H9 (cell line): Measurements from ENCODE around the gene RGPD3. TPM values are rescaled to one million over a fixed set of nuclear protein-coding genes. Genes with fewer than 3 reads are reported as not detected.
"Not testable (repeated sequence)": the region's sequence is repeated elsewhere in the genome, so short reads cannot be mapped to it uniquely, and the experiment has no call there.

Source experiments
- DNase-seq: peaks from one replicate; pipeline ENCODE4 v3.0.0-alpha.2; 2017
- H2AFZ ChIP-seq: one replicate; pipeline ENCODE4 v1.6.1; 2013; ENCODE audit warnings: mild to moderate bottlenecking, low read length, control low read depth, moderate library complexity
- H2AK5ac ChIP-seq: 2 replicates; pipeline ENCODE4 v1.6.1; 2013; ENCODE audit warnings: low read length, control low read depth, mixed read lengths; ENCODE audit not compliant: insufficient read length
- H2BK120ac ChIP-seq: one replicate; pipeline ENCODE4 v1.6.1; 2013; ENCODE audit warnings: low read depth, mild to moderate bottlenecking, low read length, control low read depth, inconsistent platforms; ENCODE audit not compliant: poor library complexity, severe bottlenecking
- H2BK12ac ChIP-seq: 2 replicates; pipeline ENCODE4 v1.6.1; 2013; ENCODE audit warnings: low read length, control low read depth, mixed read lengths, low read depth; ENCODE audit not compliant: insufficient read length
- H2BK15ac ChIP-seq: 2 replicates; pipeline ENCODE4 v1.6.1; 2013; ENCODE audit warnings: low read depth, low read length, control low read depth
- H2BK20ac ChIP-seq: one replicate; pipeline ENCODE4 v1.6.1; 2013; ENCODE audit warnings: low read depth, mild to moderate bottlenecking, low read length, control low read depth, inconsistent platforms; ENCODE audit not compliant: poor library complexity, severe bottlenecking
- H2BK5ac ChIP-seq: 2 replicates; pipeline ENCODE4 v1.6.1; 2013; ENCODE audit warnings: low read length, control low read depth, mixed read lengths; ENCODE audit not compliant: insufficient read length
- H3K14ac ChIP-seq: 2 replicates; pipeline ENCODE4 v1.6.1; 2013; ENCODE audit warnings: low read length, control low read depth; ENCODE audit not compliant: insufficient read depth
- H3K18ac ChIP-seq: 2 replicates; pipeline ENCODE4 v1.6.1; 2013; ENCODE audit warnings: low read depth, mild to moderate bottlenecking, mixed read lengths, low read length, control low read depth; ENCODE audit not compliant: insufficient read length
- H3K23ac ChIP-seq: 2 replicates; pipeline ENCODE4 v1.6.1; 2013; ENCODE audit warnings: low read length, control low read depth, mixed read lengths, low read depth; ENCODE audit not compliant: insufficient read length
- H3K23me2 ChIP-seq: 2 replicates; pipeline ENCODE4 v1.6.1; 2013; ENCODE audit warnings: low read depth, mild to moderate bottlenecking, mixed read lengths, low read length, control low read depth; ENCODE audit not compliant: insufficient read length, poor library complexity, severe bottlenecking
- H3K27ac ChIP-seq: 2 replicates; pipeline ENCODE4 v1.5.1; 2013; ENCODE audit warnings: low read length, control low read depth, mixed read lengths, low read depth; ENCODE audit not compliant: insufficient read length
- H3K27me3 ChIP-seq: 2 replicates; pipeline ENCODE4 v1.6.1; 2013; ENCODE audit warnings: low read length, control low read depth, inconsistent platforms; ENCODE audit not compliant: insufficient read depth
- H3K4ac ChIP-seq: 2 replicates; pipeline ENCODE4 v1.6.1; 2013; ENCODE audit warnings: low read depth, mild to moderate bottlenecking, control low read depth, inconsistent platforms, low read length, moderate library complexity
- H3K4me1 ChIP-seq: 2 replicates; pipeline ENCODE4 v1.6.1; 2013; ENCODE audit warnings: low read length, control low read depth, inconsistent platforms; ENCODE audit not compliant: insufficient read depth
- H3K4me2 ChIP-seq: 2 replicates; pipeline ENCODE4 v1.6.1; 2013; ENCODE audit warnings: low read length, control low read depth, mixed read lengths; ENCODE audit not compliant: insufficient read length, insufficient read depth
- H3K56ac ChIP-seq: 2 replicates; pipeline ENCODE4 v1.6.1; 2013; ENCODE audit warnings: low read depth, mild to moderate bottlenecking, mixed read lengths, low read length, control low read depth; ENCODE audit not compliant: insufficient read length
- H3K79me1 ChIP-seq: 2 replicates; pipeline ENCODE4 v1.6.1; 2013; ENCODE audit warnings: low read depth, mild to moderate bottlenecking, moderate library complexity, low read length, control low read depth, inconsistent platforms; ENCODE audit not compliant: insufficient read depth, poor library complexity, severe bottlenecking
- H3K79me2 ChIP-seq: 2 replicates; pipeline ENCODE4 v1.6.1; 2013; ENCODE audit warnings: low read length, control low read depth, inconsistent platforms; ENCODE audit not compliant: insufficient read depth
- H3K9ac ChIP-seq: 2 replicates; pipeline ENCODE4 v1.6.1; 2013; ENCODE audit warnings: low read length, control low read depth, mixed read lengths; ENCODE audit not compliant: insufficient read length; ENCODE audit errors: extremely low read depth
- H3K9me3 ChIP-seq: one replicate; pipeline ENCODE4 v1.6.1; 2013; ENCODE audit warnings: low read depth, low read length, inconsistent platforms; ENCODE audit not compliant: control insufficient read depth
- H3T11ph ChIP-seq: one replicate; pipeline ENCODE4 v1.6.1; 2013; ENCODE audit warnings: mild to moderate bottlenecking, low read length, control low read depth, inconsistent platforms
- H4K20me1 ChIP-seq: one replicate; pipeline ENCODE4 v1.6.1; 2013; ENCODE audit not compliant: control insufficient read depth, insufficient read length, insufficient read depth
- H4K5ac ChIP-seq: 2 replicates; pipeline ENCODE4 v1.6.1; 2013; ENCODE audit warnings: low read depth, mild to moderate bottlenecking, mixed read lengths, low read length, control low read depth; ENCODE audit not compliant: insufficient read length
- H4K8ac ChIP-seq: replicated peaks from 2 replicates; pipeline ENCODE4 v1.6.1; 2013; ENCODE audit warnings: low read length, control low read depth, mixed read lengths, low read depth; ENCODE audit not compliant: insufficient read length
- H4K91ac ChIP-seq: 2 replicates; pipeline ENCODE4 v1.6.1; 2013; ENCODE audit warnings: low read depth, mild to moderate bottlenecking, moderate library complexity, mixed read lengths, low read length, control low read depth; ENCODE audit not compliant: insufficient read length
- H3K27ac Mint-ChIP-seq, 3 experiments: 2 replicates in 2 of 3; 3 replicates in 1 of 3; pipeline ENCODE4 v1.8.0; 2020 to 2021; ENCODE audit warnings: mixed read lengths in 3 of 3, mild to moderate bottlenecking in 1 of 3, moderate library complexity in 1 of 3
- H3K27me3 Mint-ChIP-seq: 2 replicates; pipeline ENCODE4 v1.8.0; 2021; ENCODE audit warnings: low read depth, mild to moderate bottlenecking, moderate library complexity, mixed read lengths
- H3K36me3 Mint-ChIP-seq, 3 experiments: 2 replicates in 2 of 3; 3 replicates in 1 of 3; pipeline ENCODE4 v1.8.0; 2020 to 2021; ENCODE audit warnings: low read depth in 3 of 3, mixed read lengths in 3 of 3; ENCODE audit not compliant: insufficient read depth in 1 of 3
- H3K4me1 Mint-ChIP-seq, 2 experiments: 2 replicates each; pipeline ENCODE4 v1.8.0; 2020; ENCODE audit warnings: mixed read lengths in 2 of 2
- H3K4me3 Mint-ChIP-seq, 2 experiments: 2 replicates in 1 of 2; 3 replicates in 1 of 2; pipeline ENCODE4 v1.8.0; 2020 to 2021; ENCODE audit warnings: mild to moderate bottlenecking in 2 of 2, mixed read lengths in 2 of 2, moderate library complexity in 1 of 2
- H3K9me3 Mint-ChIP-seq, 2 experiments: 2 replicates in 1 of 2; 3 replicates in 1 of 2; pipeline ENCODE4 v1.8.0; 2020; ENCODE audit warnings: mild to moderate bottlenecking in 2 of 2, mixed read lengths in 2 of 2, moderate library complexity in 1 of 2
- WGBS: extraction: QIAGEN DNeasy Blood & Tissue Kit; methylation state at CpG from one replicate; pipeline ENCODE4 v1.1.7; 2013; ENCODE audit warnings: missing lambda C conversion rate, low lambda C conversion rate, mixed read lengths; ENCODE audit not compliant: insufficient read length; ENCODE audit errors: extremely low coverage; 5-methylcytosine and 5-hydroxymethylcytosine counted together
- total RNA-seq: library from RNA; stranded (reverse); gene quantifications from 2 replicates; pipeline ENCODE4 v1.2.1, GENCODE V29; 2021

Gene RGPD3
- total RNA-seq, 1 experiment from 2014 or later, result 0.15 TPM

DNA sequence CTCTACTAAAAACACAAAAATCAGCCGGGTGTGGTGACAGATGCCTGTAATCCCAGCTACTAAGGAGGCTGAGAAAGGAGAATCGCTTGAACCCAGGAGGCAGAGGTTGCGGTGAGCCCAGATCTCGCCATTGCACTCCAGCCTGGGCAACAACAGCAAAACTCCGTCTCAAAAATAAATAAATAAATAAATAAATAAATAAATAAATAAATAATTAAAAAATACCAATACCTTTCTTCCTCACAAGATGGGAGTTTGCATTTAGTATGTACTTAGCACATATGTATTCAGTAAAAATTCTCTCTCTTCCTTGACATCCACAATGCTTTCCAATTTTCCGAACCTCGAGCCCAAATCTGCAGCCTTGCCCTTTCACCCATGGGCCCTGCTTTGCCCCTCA lies 32.1 kb upstream of the RGPD3 start:
- not testable (repeated sequence) for H3K4me1 Mint-ChIP-seq, H3K4me3 Mint-ChIP-seq, H4K8ac ChIP-seq, H2BK20ac ChIP-seq, H3K18ac ChIP-seq, H2BK12ac ChIP-seq, H4K5ac ChIP-seq, H3K27ac Mint-ChIP-seq, H2BK5ac ChIP-seq, H3K23me2 ChIP-seq, H3K27me3 Mint-ChIP-seq, H3K4me1 ChIP-seq, H2AK5ac ChIP-seq, H3K4me2 ChIP-seq, H4K20me1 ChIP-seq, H2BK120ac ChIP-seq, H2AFZ ChIP-seq, DNase-seq, H4K91ac ChIP-seq, H3K27me3 ChIP-seq, H3K4ac ChIP-seq, H3K14ac ChIP-seq, H3K9me3 ChIP-seq, H3K79me2 ChIP-seq, H3K9me3 Mint-ChIP-seq, H2BK15ac ChIP-seq, H3K9ac ChIP-seq, H3K79me1 ChIP-seq, H3K23ac ChIP-seq, H3T11ph ChIP-seq, H3K27ac ChIP-seq, H3K36me3 Mint-ChIP-seq, H3K56ac ChIP-seq
- WGBS, result no CpG with 5 or more reads among the region's 7 CpGs

- not testable (repeated sequence) for H3K18ac ChIP-seq, H3K9me3 Mint-ChIP-seq, H4K8ac ChIP-seq, H2BK12ac ChIP-seq, H3K27ac ChIP-seq, DNase-seq, H3K27me3 Mint-ChIP-seq, H4K91ac ChIP-seq, H2BK5ac ChIP-seq, H3K23me2 ChIP-seq, H3K79me1 ChIP-seq, H3K9ac ChIP-seq, H3K4me2 ChIP-seq, H2AFZ ChIP-seq, H3K56ac ChIP-seq, H3K9me3 ChIP-seq, H3K4me1 ChIP-seq, H2AK5ac ChIP-seq, H2BK15ac ChIP-seq, H3K4ac ChIP-seq, H3K36me3 Mint-ChIP-seq, H3K27me3 ChIP-seq, H4K5ac ChIP-seq, H3K14ac ChIP-seq, H3K4me3 Mint-ChIP-seq, H3K4me1 Mint-ChIP-seq, H4K20me1 ChIP-seq, H3T11ph ChIP-seq, H2BK120ac ChIP-seq, H2BK20ac ChIP-seq, H3K27ac Mint-ChIP-seq, H3K79me2 ChIP-seq, H3K23ac ChIP-seq
- no CpG with 5 or more reads among the region's 1 CpG for WGBS
These were observed 30.3 kb upstream of the RGPD3 start for GRCh38 chr2:106498549-106498948.
